HG03097 (cell line): ENCODE data around the gene EME1.
"Not testable (repeated sequence)": the region's sequence is repeated elsewhere in the genome, so short reads cannot be mapped to it uniquely, and the experiment has no call there.

Source experiments
- ATAC-seq: cut with Tn5 transposase; IDR thresholded peaks from one replicate; pipeline ENCODE4 v1.9.1; 2021; ENCODE audit not compliant: unreplicated experiment, low FRiP score

Gene EME1

DNA sequence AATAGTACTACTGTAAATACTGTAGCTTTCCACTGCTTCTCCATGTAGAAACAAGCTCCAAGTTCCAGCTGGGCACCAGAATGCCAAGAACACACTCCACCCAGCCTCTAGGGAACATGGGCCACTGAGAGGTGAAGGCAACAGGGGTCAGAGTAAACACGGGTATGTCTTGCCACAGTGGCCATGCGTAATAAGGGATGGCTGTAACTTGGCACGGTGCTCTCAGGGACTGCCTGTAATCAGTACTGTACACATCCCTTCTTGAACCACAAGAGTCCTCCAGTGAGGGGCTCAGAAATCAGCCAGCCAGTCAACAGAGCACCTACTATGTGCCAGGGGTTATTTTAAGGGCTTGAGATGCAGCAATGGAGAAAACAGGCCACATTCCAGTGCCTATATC lies 13.5 kb downstream of the EME1 start:
- ATAC-seq, result no peak

DNA sequence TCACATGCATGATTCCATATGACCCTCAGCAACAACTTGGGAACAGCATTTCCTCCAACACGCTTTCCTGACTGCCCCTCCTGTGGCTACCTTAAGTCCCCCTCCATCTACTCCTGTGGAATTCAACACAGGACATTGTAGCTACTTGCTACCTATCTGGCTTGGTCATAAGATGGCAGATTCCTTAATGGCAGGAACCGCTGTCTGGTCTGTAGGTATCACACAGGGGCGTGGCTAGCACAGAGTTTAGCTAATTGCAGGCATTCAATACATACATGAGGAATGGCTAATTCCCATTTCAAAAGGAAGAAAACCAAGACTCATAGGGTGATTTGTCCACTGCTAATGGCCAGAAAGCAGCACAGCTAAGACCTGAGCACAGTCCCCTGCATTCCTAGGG lies 15.7 kb downstream of the EME1 start:
- ATAC-seq, result no peak

- ATAC-seq, result no peak
These were observed 16.5 kb downstream of the EME1 start for GRCh38 chr17:50389534-50389933.

DNA sequence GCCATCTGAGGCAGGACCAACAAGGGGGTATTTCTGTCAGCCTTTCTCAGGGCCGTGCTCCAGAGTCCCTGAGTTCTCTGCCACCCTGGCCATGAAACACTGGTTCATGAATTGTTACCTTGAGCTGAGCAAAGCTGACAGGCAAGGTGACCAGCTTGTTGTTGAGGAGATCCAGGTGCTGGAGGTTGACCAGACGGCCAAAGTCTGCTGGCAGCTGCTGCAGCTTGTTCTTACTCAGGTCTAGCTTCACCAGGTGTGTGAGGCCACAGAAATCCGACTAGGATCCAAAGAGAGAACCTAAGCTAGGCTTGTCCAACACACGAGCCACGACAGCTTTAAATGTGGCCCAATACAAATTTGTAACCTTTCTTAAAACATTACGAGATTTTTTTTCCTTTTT lies 19.6 kb downstream of the EME1 start:
- no peak for ATAC-seq

DNA sequence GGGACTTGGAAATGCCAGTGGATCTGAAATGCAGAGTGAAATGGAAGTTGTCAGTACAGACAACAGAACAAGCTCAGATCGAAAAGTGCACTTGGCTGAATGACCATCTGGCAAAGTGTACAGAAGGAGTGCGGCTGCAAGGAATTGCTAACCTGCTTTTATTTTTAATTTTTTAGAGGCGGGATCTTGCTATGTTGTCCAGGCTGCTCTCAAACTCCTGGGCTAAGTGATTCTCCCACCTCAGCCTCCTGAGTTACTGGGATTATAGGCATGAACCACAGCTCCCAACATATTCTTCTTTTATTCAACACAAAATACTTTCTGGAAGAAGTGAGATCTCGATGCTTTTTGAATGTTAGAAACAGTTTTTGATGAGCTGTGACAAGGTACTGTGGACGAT lies 20.7 kb downstream of the EME1 start:
- ATAC-seq, result no peak

DNA sequence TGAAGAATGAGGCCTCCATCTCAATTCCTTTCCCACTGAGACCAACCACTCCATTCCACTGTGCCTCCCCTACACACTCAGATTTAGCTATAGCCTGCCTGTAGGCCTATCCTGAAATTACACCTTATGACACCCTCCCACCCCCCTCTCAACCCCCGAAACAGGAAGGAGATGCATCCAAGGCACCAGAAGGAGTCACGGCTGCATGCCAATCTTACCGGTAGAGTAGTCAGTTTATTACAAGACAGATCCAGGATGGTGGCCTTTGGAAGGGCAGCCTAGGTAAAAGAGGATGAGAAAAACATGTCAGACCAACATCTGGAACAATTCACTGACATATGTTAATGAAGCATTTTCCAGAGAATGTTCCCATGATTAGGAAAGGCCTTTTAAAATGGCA lies 21.7 kb downstream of the EME1 start:
- ATAC-seq, result no peak

GRCh38 chr17:50396261-50397110 lies 23.5 kb downstream of the EME1 start:
- no peak for ATAC-seq

DNA sequence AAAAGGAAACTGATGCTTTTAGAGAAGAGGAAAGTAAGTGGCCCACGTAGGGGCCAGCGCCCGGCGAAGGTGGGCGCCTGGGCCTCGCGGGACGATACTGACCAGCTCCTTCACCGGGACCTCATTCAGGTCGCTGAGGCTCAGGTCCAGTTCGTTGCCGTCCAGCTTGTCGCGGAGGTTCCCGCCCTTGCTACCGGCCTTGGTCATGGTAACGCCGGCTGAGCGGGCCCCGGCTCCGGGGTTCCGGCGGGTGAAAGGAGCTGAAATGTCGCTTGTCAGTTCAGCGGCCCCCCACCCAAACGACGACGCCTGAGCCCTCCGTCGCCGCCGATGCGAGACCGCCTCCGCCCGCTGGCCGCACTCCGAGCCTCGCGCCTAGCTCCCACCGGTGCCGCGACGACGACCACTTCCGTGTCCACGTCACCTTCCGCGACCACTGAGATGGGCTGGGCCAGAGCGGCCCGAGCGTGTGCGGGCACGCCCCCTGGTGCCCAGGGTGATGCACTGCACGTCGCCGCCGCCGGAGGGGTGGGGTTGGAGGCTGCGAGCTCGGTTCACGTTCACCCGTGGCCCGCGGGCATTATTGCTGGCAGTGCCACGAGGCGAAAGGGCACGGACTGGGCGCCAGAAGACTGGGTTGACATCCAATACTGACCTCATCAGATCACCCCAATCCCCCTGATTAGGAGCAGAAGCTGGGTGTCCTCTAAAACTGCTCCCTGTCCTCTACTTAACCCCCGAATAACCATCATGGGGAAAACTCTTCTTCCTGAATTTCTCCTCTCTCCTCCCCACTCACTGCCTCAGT lies 24.3 kb downstream of the EME1 start, which contains the start of gene LRRC59:
Gene LRRC59, minus strand, starts transcription at position 413 of the 808 bp plus-strand sequence. Its CDS starts 206 bp downstream, at position 207.
- peak; percentile 94 for ATAC-seq

GRCh38 chr17:50397919-50398285 lies 24.9 kb downstream of the EME1 start:
- ATAC-seq, result no peak

- ATAC-seq, result not testable (repeated sequence)
These were observed 25.6 kb downstream of the EME1 start for GRCh38 chr17:50398672-50399071.

- ATAC-seq, result not testable (repeated sequence)
These were observed 26.6 kb downstream of the EME1 start for GRCh38 chr17:50399591-50399990.

GRCh38 chr17:50405351-50405750 lies 32.3 kb downstream of the EME1 start:
- ATAC-seq, result not testable (repeated sequence)

- no peak for ATAC-seq
These were observed 33.5 kb downstream of the EME1 start for GRCh38 chr17:50406578-50406977.

DNA sequence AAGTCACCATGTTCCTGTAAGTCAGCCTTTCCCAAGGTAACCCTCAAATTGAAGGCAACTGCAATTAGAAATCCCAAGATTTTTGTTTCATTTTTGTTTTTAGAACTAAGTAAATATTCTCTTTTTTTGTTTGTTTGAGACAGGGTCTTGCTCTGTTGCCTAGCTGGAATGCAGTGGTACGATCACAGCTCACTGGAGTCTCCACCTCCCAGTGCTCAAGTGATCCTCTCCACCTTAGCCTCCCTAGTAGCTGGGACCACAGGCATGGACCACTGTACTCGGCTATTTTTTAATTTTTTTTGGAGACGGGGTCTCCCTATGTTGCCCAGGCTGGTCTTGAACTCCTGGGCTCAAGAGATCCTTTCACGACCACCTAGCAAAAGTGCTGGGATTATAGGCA lies 34.9 kb downstream of the EME1 start:
- no peak for ATAC-seq

- no peak for ATAC-seq
These were observed 39.2 kb downstream of the EME1 start for GRCh38 chr17:50412188-50412732.

DNA sequence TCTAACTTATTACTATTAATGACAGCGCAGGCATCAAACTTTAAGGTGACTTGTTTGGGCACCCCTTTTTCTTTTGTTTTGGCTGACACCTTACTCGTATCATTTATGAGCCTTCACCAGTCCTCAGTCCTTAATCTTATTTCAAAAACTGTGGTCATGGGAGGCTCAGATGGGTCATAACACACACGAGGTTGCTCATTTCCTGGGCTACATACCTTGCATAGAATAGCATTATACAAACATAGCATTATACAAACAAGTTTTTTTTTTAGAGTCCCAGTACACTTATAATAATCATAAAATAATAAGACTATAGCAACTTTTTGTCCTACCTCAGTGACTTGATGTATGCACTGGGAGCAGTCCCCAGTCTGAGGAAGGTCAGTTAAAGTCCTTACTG lies 41.8 kb downstream of the EME1 start:
- no peak for ATAC-seq

GRCh38 chr17:50419577-50419976 lies 46.5 kb downstream of the EME1 start:
- not testable (repeated sequence) for ATAC-seq

GRCh38 chr17:50420419-50421112 lies 47.5 kb downstream of the EME1 start:
- ATAC-seq, result no peak

- no peak for ATAC-seq
These were observed 48.5 kb downstream of the EME1 start for GRCh38 chr17:50421308-50422051.

DNA sequence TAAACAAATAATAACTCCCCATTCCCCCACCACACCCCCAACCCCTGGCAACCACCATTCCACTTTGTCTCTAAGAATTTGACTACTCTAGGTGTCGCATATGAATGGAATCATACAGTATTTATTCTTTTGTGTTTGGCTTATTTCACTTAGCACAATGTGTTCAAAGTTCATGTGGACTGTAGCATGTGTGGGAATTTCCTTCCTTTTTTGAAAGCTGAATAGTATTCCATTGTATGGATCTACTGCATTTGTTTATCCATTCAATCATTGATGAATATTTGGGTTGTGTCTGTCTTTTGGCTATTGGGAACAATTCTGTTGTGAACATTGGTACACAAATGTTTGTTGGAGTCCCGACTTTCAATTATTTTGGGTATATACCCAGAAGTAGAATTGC lies 49.7 kb downstream of the EME1 start:
- no peak for ATAC-seq
